HG03196 (cell line): ENCODE measurements around the gene ANKS1B.

Source experiments
- ATAC-seq: cut with Tn5 transposase; IDR thresholded peaks from one replicate; pipeline ENCODE4 v1.9.1; 2021; ENCODE audit not compliant: unreplicated experiment

ANKS1B gene

GRCh38 chr12:98719515-98720504, 1264.9 kb downstream of the ANKS1B start:
- ATAC-seq, result no peak

DNA sequence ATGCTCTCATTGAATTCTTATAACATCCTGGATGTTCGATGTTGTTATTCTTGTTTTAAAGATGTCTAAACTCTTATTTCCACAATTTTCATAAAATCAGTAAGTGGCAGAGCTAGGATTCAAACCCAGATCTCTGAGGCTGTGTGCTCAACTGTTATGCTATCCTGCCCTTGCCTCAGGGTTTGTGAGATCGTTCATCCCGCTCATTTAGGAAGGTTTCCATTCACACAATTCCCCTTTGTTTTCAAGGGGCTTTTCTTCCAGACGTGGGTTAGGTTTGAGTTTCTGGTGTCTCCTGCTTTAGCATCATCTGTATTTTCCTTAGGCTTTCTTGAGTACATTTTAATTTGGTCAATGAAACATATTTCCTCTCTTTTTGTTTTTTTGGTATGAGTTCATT, 1270.3 kb downstream of the ANKS1B start:
- ATAC-seq, result no peak

GRCh38 chr12:98709022-98709421, 1275.7 kb downstream of the ANKS1B start:
- ATAC-seq, result no peak

DNA sequence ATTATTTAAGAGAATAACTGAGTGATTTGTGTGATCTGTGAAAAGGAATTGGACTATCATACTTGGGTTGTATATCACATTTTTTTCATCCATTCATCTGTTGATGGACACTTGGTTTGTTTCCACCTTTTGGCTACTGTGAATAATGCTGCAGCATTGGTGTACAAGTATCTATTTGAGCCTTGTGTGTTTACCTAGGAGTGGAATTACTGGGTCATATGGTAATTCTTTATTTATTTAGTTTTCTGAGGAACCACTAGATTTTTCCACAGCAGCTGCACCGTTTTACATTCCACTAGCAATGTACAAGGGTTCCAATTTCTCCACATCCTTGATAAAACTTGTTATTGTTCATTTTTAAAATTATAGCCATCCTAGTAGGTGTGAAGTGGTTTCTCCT, 1283.6 kb downstream of the ANKS1B start:
- no peak for ATAC-seq

DNA sequence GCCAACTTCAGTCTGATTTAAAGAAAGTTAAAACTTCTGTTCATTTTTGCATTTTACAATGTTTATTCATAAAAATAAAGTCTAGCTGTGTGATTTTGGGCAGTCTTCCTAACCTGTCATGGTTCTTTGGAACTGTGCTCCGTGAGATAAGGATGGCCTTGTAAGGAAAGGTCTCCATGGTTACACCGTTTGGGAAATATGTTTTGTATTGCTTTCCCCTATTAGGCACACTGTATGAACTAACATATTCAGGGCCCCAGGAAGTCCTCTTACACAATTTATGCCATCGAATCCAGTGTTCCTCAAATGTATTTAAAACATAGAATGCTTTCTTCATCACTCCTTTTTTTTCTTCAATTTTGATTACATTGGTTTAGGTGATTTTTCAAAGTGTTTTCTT, 1285.2 kb downstream of the ANKS1B start:
- no peak for ATAC-seq

DNA sequence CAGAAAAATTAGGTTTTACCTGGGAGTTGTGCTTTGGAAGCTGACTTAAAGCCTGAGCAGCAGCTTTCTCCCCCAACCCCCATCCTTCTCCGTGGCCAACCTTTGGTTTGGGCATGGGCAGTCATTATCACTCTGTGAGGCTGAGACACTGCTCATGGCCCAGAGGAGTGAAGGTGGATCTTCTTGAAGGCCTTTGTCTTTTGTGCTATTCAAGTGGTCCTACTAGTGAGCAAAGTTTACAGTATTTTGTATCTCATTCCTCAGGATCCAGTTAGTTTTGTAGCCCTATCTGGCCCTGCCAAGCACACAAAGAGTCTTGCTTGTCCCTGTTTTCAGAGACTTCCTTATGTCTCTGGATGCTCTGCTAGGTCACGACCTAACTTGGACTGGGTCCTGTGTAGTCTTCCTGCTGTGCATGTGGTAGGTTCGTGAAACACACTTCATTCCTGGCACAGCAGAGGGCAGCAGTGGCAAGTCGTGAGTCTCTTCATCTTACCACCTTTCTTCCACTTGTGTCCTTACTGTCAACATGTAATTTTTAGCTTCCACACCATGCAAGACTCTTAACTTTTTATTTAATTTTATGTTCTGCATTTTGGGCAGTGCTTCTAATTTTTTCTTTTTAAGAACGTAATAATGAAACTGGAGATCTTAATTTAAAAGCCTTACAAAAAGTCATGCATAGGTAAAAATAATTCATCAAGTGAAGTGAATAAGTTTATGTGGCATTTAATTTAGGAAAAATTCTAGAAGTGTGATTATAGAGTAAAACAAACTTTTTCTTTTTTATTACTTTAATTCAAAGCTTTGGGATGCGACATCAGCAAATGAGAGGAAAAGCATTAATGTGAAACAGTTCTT, 1285.9 kb downstream of the ANKS1B start:
- ATAC-seq, result peak; percentile 94

GRCh38 chr12:98697209-98697608, 1287.5 kb downstream of the ANKS1B start:
- ATAC-seq, result no peak

DNA sequence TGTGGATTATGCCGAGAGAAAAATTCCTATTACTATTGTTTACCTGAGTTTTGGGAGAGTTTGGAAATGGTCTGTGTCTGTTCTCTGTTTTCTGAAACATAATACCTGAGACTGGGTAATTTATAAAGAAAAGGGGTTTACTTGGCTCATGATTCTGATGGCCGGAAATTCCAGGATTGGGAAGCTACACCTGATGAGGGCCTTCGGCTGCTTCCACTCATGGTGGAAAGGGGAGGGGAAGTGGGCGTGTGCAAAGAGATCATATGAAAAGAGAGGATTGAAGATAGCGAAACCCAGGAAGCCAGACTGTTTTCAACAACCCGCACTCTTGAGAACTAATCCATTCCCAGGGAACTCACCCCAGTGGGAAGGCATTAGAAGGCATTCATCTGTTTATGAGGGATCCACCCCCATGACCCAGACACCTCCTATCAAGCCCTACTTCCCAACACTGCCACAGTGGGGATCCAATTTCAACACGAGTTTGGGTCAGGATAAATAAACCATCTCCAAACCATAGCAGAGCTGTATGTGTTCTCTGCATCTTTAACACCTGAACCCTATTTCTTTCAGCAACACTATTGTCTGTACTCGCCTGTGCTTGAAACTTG, 1288.6 kb downstream of the ANKS1B start:
- ATAC-seq, result no peak

DNA sequence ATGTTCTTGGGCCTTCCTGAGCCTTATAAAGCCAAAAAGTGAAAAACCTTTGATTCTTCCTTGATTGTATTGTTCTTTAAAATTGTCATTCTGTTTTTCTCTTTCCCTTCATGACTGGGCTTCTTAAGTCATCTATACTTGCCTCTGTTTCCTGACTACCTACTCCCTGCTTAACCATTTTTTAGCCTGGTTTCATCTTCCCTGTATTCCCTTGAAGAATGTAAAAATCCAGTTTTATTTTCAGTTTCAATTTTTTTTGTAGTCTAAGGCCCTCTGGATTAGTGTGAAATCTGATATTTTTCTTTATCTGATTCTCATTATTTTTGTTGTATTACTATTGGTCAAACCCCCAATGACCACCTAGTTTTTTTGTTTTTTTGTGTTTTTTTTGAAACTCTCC, 1293.4 kb downstream of the ANKS1B start:
- no peak for ATAC-seq

- no peak for ATAC-seq
Measured at GRCh38 chr12:98686603-98687002, 1298.1 kb downstream of the ANKS1B start.
